HL-60 (cell line): ENCODE data around the gene NT5C.

ENCODE experiments used
- CTCF ChIP-seq: IDR thresholded peaks from one replicate; pipeline ENCODE4 v1.5.1; 2011; ENCODE audit warnings: low read length, control low read depth, inconsistent platforms; ENCODE audit not compliant: insufficient read depth
- GABPA ChIP-seq: IDR thresholded peaks from 2 replicates; pipeline ENCODE4 v1.6.1; 2012; ENCODE audit warnings: low read depth
- POLR2AphosphoS5 ChIP-seq: IDR thresholded peaks from 2 replicates; pipeline ENCODE4 v1.6.1; 2012; ENCODE audit warnings: low read depth
- SPI1 ChIP-seq: IDR thresholded peaks from 2 replicates; pipeline ENCODE4 v1.6.1; 2012; ENCODE audit warnings: low read depth, mild to moderate bottlenecking, borderline replicate concordance
- TF ChIP-seq, protein P1 (sequence below): IDR thresholded peaks from 2 replicates; pipeline ENCODE4 v1.6.1; 2012; ENCODE audit warnings: low read depth; ENCODE audit not compliant: insufficient replicate concordance

DNA sequence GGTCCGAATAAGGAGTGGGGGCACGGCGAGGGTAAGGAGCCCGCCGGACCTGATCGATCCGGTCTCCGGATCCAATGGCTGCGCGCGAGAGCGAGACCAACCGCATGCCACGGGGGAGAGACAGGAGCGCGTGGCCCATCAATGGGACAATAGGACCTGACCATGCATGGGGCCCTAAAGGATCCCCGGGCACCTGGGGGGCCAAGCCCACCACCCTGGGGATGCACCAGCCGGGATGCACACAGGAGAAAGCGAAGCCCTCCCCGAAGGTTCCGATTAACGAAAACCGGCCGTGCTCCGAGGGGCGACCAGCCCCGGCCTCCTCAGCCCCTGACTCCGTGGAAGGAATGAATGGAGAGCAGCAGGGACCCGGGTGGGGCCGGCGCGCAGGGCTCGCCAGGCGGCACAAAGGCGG is 22.2 kb upstream of the NT5C start:
- TF ChIP-seq, protein P1, sequence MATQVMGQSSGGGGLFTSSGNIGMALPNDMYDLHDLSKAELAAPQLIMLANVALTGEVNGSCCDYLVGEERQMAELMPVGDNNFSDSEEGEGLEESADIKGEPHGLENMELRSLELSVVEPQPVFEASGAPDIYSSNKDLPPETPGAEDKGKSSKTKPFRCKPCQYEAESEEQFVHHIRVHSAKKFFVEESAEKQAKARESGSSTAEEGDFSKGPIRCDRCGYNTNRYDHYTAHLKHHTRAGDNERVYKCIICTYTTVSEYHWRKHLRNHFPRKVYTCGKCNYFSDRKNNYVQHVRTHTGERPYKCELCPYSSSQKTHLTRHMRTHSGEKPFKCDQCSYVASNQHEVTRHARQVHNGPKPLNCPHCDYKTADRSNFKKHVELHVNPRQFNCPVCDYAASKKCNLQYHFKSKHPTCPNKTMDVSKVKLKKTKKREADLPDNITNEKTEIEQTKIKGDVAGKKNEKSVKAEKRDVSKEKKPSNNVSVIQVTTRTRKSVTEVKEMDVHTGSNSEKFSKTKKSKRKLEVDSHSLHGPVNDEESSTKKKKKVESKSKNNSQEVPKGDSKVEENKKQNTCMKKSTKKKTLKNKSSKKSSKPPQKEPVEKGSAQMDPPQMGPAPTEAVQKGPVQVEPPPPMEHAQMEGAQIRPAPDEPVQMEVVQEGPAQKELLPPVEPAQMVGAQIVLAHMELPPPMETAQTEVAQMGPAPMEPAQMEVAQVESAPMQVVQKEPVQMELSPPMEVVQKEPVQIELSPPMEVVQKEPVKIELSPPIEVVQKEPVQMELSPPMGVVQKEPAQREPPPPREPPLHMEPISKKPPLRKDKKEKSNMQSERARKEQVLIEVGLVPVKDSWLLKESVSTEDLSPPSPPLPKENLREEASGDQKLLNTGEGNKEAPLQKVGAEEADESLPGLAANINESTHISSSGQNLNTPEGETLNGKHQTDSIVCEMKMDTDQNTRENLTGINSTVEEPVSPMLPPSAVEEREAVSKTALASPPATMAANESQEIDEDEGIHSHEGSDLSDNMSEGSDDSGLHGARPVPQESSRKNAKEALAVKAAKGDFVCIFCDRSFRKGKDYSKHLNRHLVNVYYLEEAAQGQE = no peak
- TF ChIP-seq CTCF (no peak), POLR2AphosphoS5 (no peak; the same call in 1 of the 2 replicates), SPI1 (no peak), GABPA (no peak)
